Neutrophil (primary cell): Measurements from ENCODE around the gene GSTO2.

ENCODE experiments used
- H3K27ac ChIP-seq: fragments of 200-600 bp; sonication (generic); 2 replicates; pipeline ENCODE4 v1.5.1; 2016; ENCODE audit warnings: mild to moderate bottlenecking, moderate library complexity
- H3K27me3 ChIP-seq: fragments of 200-600 bp; sonication (generic); 2 replicates; pipeline ENCODE4 v1.6.0; 2016; ENCODE audit warnings: mild to moderate bottlenecking
- H3K36me3 ChIP-seq: fragments of 200-600 bp; sonication (generic); 2 replicates; pipeline ENCODE4 v1.5.1; 2017
- H3K4me1 ChIP-seq, 2 experiments: fragments of 200-600 bp in 1 of 2; sonication (generic) in 1 of 2; 1 replicate in 1 of 2; 2 replicates in 1 of 2; pipeline versions ENCODE4 v1.5.1 to v1.6.1; 2013 to 2016; ENCODE audit warnings: low read depth in 1 of 2, low read length in 1 of 2, mild to moderate bottlenecking in 1 of 2, moderate library complexity in 1 of 2; ENCODE audit not compliant: control insufficient read depth in 1 of 2, insufficient read depth in 1 of 2
- H3K4me3 ChIP-seq, 2 experiments: fragments of 200-600 bp in 1 of 2; sonication (generic) in 1 of 2; 1 replicate in 1 of 2; 2 replicates in 1 of 2; pipeline ENCODE4 v1.5.1; 2013 to 2016; ENCODE audit warnings: low read depth in 1 of 2, low read length in 1 of 2, mild to moderate bottlenecking in 1 of 2, moderate library complexity in 1 of 2
- H3K9me3 ChIP-seq: fragments of 200-600 bp; sonication (generic); 2 replicates; pipeline ENCODE4 v1.5.1; 2016
- TF ChIP-seq, protein P1 (sequence below): fragments of 200-600 bp; sonication (generic); IDR thresholded peaks from 2 replicates; pipeline ENCODE4 v1.5.1; 2016; ENCODE audit warnings: antibody characterized with exemption

The GSTO2 gene

DNA sequence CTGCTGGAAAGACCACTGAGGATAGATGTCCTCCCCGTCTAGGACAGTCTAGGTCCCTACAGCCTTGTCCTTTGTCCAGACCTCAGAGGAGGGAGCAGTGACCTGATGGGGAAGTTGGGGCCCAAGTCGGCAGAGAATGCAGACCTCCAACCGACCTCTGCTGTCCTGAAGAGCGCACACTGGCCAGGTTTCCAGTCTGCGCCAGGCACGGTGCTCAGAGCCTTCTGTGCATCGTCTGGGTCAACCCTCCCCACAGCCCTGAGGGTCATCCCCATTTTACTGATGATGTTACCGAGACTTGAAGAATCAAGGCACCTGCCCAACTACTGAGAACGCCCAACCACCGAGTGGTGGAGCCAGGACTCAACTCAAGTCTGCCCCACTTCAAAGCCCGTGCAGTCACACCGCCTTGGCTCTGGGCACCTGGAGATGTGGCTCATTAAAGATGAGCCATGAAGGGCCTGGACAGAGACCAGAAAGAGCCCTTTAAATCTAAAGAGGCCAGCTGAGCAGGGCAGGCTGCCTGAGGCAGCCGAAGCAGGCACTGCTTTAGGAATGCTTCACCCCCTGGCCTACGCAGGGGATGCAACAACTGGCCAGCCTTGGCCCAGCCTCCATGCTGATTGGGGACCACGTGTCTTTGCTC, 64.9 kb downstream of the GSTO2 start:
- H3K36me3 ChIP-seq = peaks cover 46% of the 10 kb centered on the region
- H3K4me1 ChIP-seq = peaks cover 81 to 82% of the 10 kb centered on the region in 2 experiments
- H3K27ac ChIP-seq = peak overlapping the region; percentile 99
- TF ChIP-seq, protein P1, sequence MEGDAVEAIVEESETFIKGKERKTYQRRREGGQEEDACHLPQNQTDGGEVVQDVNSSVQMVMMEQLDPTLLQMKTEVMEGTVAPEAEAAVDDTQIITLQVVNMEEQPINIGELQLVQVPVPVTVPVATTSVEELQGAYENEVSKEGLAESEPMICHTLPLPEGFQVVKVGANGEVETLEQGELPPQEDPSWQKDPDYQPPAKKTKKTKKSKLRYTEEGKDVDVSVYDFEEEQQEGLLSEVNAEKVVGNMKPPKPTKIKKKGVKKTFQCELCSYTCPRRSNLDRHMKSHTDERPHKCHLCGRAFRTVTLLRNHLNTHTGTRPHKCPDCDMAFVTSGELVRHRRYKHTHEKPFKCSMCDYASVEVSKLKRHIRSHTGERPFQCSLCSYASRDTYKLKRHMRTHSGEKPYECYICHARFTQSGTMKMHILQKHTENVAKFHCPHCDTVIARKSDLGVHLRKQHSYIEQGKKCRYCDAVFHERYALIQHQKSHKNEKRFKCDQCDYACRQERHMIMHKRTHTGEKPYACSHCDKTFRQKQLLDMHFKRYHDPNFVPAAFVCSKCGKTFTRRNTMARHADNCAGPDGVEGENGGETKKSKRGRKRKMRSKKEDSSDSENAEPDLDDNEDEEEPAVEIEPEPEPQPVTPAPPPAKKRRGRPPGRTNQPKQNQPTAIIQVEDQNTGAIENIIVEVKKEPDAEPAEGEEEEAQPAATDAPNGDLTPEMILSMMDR = no peak
- no peaks in the 10 kb centered on the region for H3K9me3 ChIP-seq
- H3K27me3 ChIP-seq = no peaks in the 10 kb centered on the region
- peak overlapping the region; percentile 88 to 93 for H3K4me3 ChIP-seq

DNA sequence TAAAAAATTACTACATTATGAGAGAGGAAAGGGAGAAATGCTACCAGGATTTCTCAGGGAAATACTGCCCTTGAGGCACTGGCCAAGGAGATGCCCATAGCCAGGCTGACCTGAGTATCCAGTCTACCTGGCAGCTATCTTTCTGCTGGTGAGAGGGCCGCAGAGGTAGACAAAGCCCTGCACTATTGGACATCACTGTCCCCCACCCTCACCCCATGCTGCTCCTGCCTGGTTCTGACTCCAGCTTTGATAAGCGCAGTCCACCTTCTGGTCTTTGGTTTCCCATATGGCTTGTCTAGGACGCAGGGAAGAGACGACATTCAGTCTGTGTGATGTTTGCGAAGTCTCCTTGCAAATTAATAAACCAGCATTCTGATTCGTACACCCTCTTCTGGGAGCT, 65.6 kb downstream of the GSTO2 start:
- Histone ChIP-seq H3K36me3 (peaks cover 46% of the 10 kb centered on the region), H3K27me3 (no peaks in the 10 kb centered on the region), H3K4me1 (peaks cover 80 to 82% of the 10 kb centered on the region in 2 experiments), H3K27ac (peak overlapping the region; percentile 99), H3K9me3 (no peaks in the 10 kb centered on the region), H3K4me3 (peak overlapping the region; percentile 88 to 93)
- TF ChIP-seq, protein P1 = no peak

DNA sequence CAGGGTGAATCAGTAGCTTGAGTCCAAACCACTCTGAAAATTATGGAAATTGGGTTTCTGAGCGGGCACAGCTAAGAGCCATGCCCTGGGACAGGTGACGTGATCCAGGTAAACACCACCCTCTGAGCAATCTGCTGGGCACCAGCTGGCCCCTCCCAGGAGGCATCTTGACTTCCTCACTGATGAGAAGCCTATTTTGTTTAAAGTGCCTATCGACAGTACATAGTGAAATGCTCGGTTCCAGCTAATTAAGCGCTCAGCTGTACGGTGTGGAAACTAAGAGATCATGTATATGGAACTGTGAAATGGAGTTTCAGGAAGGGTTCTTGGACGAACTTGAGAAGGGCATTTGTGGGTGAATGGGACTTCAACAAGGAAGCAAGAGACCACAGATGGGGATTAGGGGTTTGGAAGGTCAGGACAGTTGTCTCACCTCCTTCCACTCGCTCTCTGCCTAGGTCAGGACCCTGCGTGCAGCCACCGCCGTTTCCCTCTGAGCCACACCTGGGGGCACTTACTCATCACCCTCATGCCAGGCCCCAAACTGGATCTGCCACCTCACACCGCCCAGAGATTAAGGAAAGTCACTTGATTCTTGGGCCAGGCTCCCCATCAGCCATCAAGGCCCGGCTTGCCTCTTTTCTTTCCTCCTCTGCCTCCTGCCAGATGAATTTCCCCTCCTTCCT, 66.1 kb downstream of the GSTO2 start:
- TF ChIP-seq, protein P1 = no peak
- peak overlapping the region; percentile 99 for H3K27ac ChIP-seq

DNA sequence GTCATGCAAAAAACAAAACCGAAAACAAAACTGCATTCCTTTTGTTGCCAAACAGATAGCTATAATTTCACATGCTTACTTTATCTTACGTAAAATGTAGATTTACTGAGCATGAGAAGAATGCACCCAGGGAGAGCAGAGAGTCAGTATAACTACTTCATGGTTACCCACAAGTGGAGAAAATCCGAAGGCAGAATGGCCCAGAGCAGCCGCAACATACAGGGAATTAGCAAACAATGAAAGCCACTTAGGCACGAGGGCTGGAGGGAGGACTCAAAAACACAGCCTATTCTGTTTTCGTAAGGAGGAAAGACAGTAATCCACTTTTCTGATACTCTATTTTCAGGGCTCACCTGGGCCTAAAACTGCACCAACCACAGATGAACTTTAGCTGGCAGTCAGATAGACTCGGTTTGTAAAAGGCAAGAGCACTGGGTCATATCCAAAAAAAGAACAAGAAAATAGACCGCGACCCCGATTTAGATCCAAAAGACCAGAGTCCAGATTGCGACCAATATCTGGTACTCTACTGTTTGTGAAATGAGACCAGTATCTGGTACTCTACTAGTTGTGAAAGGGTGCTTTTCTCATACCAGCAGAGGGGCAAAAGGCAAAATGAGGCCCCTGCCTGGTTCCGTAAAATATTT, 68.0 kb downstream of the GSTO2 start:
- TF ChIP-seq, protein P1 = no peak
- Histone ChIP-seq H3K4me3 (peak overlapping the region; percentile 88 to 93), H3K27ac (peak overlapping the region; percentile 99), H3K36me3 (peaks cover 31% of the 10 kb centered on the region), H3K4me1 (peaks cover 69% of the 10 kb centered on the region in 2 experiments), H3K9me3 (no peaks in the 10 kb centered on the region), H3K27me3 (no peaks in the 10 kb centered on the region)

More for the DNA sequence above, 66.1 kb downstream of the GSTO2 start:
- Histone ChIP-seq H3K36me3 (peaks cover 46% of the 10 kb centered on the region), H3K4me3 (peak overlapping the region; percentile 88 to 93), H3K27me3 (no peaks in the 10 kb centered on the region), H3K9me3 (no peaks in the 10 kb centered on the region), H3K4me1 (peaks cover 80 to 82% of the 10 kb centered on the region in 2 experiments)

DNA sequence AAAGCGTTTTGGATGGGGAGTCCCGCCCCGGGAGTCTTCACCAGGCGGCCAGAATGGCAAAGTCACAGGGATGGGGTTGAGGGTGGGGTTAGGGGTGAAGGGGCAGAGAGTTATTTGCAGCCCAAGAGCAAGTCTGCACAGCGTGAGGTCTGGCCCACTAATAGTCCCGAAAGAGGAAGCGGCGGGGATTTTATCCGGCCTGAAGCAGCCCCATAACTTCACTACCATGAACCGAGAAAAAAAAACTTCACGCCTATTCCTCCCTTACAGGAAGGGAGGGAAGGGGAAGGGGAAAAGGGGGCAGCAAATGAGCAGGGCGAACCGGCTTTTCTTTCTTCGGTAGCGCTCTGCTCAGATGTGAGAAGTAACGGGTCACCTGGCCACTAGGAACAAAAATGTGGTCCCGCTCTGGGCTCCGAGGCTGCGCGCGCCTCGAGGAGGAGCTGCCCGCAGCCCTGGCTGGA, 68.6 kb downstream of the GSTO2 start:
- peak overlapping the region; percentile 99 for H3K27ac ChIP-seq
- TF ChIP-seq, protein P1 = peak; percentile 23
- peaks cover 25% of the 10 kb centered on the region for H3K36me3 ChIP-seq
- H3K4me3 ChIP-seq = peak overlapping the region; percentile 88 to 93
- no peaks in the 10 kb centered on the region for H3K27me3 ChIP-seq
- peaks cover 63% of the 10 kb centered on the region in 2 experiments for H3K4me1 ChIP-seq
- no peaks in the 10 kb centered on the region for H3K9me3 ChIP-seq
